ENCODE measurements around the gene HOXD8. TPM values are rescaled to one million over a fixed set of nuclear protein-coding genes. Genes with fewer than 3 reads are reported as not detected.

The HOXD8 gene
- total RNA-seq, 1 experiment from 2014 or later, result 0.39 TPM

DNA sequence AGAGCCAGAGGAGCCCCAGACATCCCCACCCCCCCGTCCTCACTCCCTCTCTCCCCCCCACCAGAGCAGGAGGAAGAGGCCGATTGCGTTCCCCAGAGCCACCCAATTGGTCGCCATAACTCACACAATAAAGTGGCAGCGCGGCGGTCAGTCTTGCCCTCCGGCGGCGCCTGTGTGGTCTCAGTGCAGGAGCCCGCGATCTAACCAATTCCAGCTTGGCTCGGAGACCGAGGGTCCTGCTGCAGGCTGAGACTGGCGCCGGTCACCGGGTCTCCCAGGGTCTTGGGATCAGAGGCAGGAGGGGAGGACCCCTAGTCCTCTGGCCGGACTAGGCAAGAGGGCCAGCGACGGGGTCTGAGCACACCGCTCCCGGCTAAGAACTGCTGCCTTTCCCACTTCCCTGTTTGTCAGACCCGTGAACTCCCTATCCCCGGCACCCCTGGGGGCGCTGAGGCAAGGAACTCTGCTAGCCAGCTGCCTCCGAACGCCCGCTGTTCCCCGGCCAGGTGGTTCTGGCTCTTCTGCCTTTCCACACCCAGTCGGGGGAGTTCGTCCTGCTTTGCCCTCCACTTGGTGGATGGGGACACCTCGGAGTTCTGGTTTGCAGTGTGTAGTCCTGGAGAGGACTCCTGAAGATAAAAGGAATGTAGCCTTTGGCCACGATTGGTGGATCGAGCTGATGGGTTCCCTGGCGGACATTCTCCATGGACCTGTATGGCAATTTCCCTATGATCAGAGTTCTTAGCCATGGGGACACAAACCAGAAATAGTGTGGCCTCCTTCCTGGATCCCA, 30.9 kb upstream of the HOXD8 start:
- H3K4me2 ChIP-seq, result 0 out of 2 replicates have a peak overlapping the region, but pooled peaks have one; percentile 90
- intact Hi-C loops (cut with micrococcal nuclease; ENCODE audit: unreplicated experiment), result loop anchor here (5.0 to 10.0 kb wide), 2 partner anchors 1066 to 1634 kb away; no protein-coding TSS in a partner anchor
- peaks cover 53% of the 10 kb centered on the region for H3K27me3 ChIP-seq (ENCODE audit: insufficient read depth, low read depth)

DNA sequence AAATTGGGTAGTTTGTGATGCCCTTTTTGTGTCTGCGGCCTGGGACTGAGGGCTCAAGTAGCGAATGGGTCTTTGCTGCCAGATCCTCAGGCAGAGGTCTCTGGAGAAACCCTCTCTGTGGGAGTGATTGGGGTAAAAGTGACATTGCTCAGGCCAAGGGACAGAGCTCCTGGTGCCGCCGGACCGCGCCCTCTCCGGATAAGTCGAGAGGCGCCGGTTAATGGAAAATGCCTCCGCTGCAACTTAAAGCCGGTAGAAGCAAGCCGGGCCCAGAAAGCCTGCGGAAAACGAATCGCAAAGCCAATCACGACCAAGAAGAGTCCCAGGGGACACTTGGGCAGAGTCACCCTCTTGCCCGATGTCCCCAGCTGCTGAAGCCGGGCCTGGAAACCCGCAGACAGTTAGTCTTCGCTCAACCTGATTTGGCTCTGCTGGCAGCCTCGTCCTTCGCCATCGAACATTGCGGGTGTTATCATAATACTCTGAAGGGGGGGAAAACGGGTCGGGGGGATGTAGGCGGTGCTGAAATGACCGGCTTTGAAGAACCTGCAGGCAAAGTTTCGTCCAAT, 30.3 kb upstream of the HOXD8 start:
- intact Hi-C loops (cut with micrococcal nuclease; ENCODE audit: unreplicated experiment), result loop anchor here (5.0 to 10.0 kb wide), 2 partner anchors 1067 to 1634 kb away; no protein-coding TSS in a partner anchor
- Histone ChIP-seq H3K79me2 (ENCODE audit: low read depth) (no peaks in the 10 kb centered on the region), H3K4me2 (no peak overlapping the region), H3K27ac (no peak overlapping the region), H3F3A (ENCODE audit: insufficient read depth, low read depth) (no peaks in the 10 kb centered on the region), H3K4me3 (no peak overlapping the region), H2AFZ (no peak overlapping the region), H4K20me1 (ENCODE audit: insufficient read depth) (no peaks in the 10 kb centered on the region), H3K27me3 (ENCODE audit: insufficient read depth, low read depth) (peaks cover 53% of the 10 kb centered on the region), H3K4me1 (replicated peaks; ENCODE audit: insufficient read depth) (peaks cover 13% of the 10 kb centered on the region; the same call in 1 of the 2 replicates), H3K9me2 (ENCODE audit: insufficient read depth) (no peaks in the 10 kb centered on the region), H3K9me3 (ENCODE audit: insufficient read depth, low read depth) (no peaks in the 10 kb centered on the region), H3K36me3 (ENCODE audit: low read depth) (no peaks in the 10 kb centered on the region)
- CTCF ChIA-PET, result no interaction called here
- TF ChIP-seq, protein P1, sequence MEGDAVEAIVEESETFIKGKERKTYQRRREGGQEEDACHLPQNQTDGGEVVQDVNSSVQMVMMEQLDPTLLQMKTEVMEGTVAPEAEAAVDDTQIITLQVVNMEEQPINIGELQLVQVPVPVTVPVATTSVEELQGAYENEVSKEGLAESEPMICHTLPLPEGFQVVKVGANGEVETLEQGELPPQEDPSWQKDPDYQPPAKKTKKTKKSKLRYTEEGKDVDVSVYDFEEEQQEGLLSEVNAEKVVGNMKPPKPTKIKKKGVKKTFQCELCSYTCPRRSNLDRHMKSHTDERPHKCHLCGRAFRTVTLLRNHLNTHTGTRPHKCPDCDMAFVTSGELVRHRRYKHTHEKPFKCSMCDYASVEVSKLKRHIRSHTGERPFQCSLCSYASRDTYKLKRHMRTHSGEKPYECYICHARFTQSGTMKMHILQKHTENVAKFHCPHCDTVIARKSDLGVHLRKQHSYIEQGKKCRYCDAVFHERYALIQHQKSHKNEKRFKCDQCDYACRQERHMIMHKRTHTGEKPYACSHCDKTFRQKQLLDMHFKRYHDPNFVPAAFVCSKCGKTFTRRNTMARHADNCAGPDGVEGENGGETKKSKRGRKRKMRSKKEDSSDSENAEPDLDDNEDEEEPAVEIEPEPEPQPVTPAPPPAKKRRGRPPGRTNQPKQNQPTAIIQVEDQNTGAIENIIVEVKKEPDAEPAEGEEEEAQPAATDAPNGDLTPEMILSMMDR (conservative IDR thresholded peaks at IDR 0.05), result no peak
- TF ChIP-seq EZH2 (IDR thresholded peaks at IDR 0.05; ENCODE audit: low read depth), result no peak
- no peak for DNase-seq
- POLR2A ChIA-PET (ENCODE audit: unreplicated experiment), result no interaction called here
- BruUV-seq (replicated peaks), result no TSS peak

More for the DNA sequence above, 30.9 kb upstream of the HOXD8 start:
- no peaks in the 10 kb centered on the region for H4K20me1 ChIP-seq (ENCODE audit: insufficient read depth)
- H3F3A ChIP-seq (ENCODE audit: insufficient read depth, low read depth), result no peaks in the 10 kb centered on the region
- H3K9me2 ChIP-seq (ENCODE audit: insufficient read depth), result no peaks in the 10 kb centered on the region
- BruUV-seq (replicated peaks), result no TSS peak
- no peak overlapping the region for H3K27ac ChIP-seq
- H3K4me1 ChIP-seq (replicated peaks; ENCODE audit: insufficient read depth), result peaks cover 13% of the 10 kb centered on the region; the same call in 1 of the 2 replicates
- H3K36me3 ChIP-seq (ENCODE audit: low read depth), result no peaks in the 10 kb centered on the region
- H3K79me2 ChIP-seq (ENCODE audit: low read depth), result no peaks in the 10 kb centered on the region
- no peak for DNase-seq
- no peaks in the 10 kb centered on the region for H3K9me3 ChIP-seq (ENCODE audit: insufficient read depth, low read depth)
- no peak overlapping the region for H3K4me3 ChIP-seq
- TF ChIP-seq EZH2 (IDR thresholded peaks at IDR 0.05; ENCODE audit: low read depth), result no peak
- TF ChIP-seq, protein P1 (conservative IDR thresholded peaks at IDR 0.05), result no peak
- ChIA-PET CTCF (interaction anchor here (0.6 to 2.3 kb wide), 4 partner anchors 408 to 1096 kb away, joined by 3 to 22 read pairs (median 8); no protein-coding TSS in a partner anchor), POLR2A (ENCODE audit: unreplicated experiment) (no interaction called here)
- no peak overlapping the region for H2AFZ ChIP-seq

DNA sequence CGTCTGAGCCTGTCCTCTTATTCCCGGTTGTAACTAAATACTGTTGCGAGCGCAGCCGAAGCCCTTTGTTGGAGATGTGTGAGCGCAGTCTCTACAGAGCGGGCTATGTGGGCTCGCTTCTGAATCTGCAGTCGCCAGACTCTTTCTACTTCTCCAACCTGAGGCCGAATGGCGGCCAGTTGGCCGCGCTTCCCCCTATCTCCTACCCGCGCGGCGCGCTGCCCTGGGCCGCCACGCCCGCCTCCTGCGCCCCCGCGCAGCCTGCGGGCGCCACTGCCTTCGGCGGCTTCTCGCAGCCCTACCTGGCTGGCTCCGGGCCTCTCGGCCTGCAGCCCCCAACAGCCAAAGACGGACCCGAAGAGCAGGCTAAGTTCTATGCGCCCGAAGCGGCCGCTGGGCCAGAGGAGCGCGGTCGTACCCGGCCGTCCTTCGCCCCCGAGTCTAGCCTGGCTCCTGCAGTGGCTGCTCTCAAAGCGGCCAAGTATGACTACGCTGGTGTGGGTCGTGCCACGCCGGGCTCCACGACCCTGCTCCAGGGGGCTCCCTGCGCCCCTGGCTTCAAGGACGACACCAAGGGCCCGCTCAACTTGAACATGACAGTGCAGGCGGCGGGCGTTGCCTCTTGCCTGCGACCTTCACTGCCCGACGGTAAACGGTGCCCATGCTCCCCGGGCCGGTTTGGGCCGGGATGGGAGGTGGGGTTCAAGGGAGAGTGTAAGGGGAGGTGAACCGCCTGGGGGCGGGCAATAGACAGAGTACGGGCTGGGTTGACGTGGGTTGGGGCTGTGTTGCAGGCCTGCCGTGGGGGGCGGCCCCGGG, 29.6 kb upstream of the HOXD8 start, which contains the start of gene HOXD12:
Gene HOXD12, plus strand, starts transcription at position 68 of the 819 bp plus-strand sequence. Its CDS starts 7 bp downstream, at position 75.
- Histone ChIP-seq H3K36me3 (ENCODE audit: low read depth) (no peaks in the 10 kb centered on the region), H3K27ac (no peak within 1 kb of the TSS), H4K20me1 (ENCODE audit: insufficient read depth) (no peaks in the 10 kb centered on the region), H3K4me2 (no peak within 1 kb of the TSS), H3K27me3 (ENCODE audit: insufficient read depth, low read depth) (peaks cover 49% of the 10 kb centered on the region), H3K9me2 (ENCODE audit: insufficient read depth) (no peaks in the 10 kb centered on the region), H3K4me3 (no peak within 1 kb of the TSS), H3K79me2 (ENCODE audit: low read depth) (no peaks in the 10 kb centered on the region), H3K4me1 (replicated peaks; ENCODE audit: insufficient read depth) (peaks cover 13% of the 10 kb centered on the region; the same call in 1 of the 2 replicates), H3K9me3 (ENCODE audit: insufficient read depth, low read depth) (no peaks in the 10 kb centered on the region), H2AFZ (no peak within 1 kb of the TSS), H3F3A (ENCODE audit: insufficient read depth, low read depth) (no peaks in the 10 kb centered on the region)
- BruUV-seq (replicated peaks), result no TSS peak
- intact Hi-C loops (cut with micrococcal nuclease; ENCODE audit: unreplicated experiment), result loop anchor here (5.0 to 10.0 kb wide), 2 partner anchors 1068 to 1635 kb away; no protein-coding TSS in a partner anchor
- DNase-seq, result no peak
- CTCF ChIA-PET, result no interaction called here
- no peak for TF ChIP-seq EZH2 (IDR thresholded peaks at IDR 0.05; ENCODE audit: low read depth)
- POLR2A ChIA-PET (ENCODE audit: unreplicated experiment), result no interaction called here
